Islet of Langerhans (tissue), 1 donor: Measurements from ENCODE around the gene ZFYVE26.
"Not testable (repeated sequence)": the region's sequence is repeated elsewhere in the genome, so short reads cannot be mapped to it uniquely, and the experiment has no call there.

ENCODE experiments used
- FAIRE-seq: peaks from one replicate; lab custom pipeline; 2011; peaks lifted over from hg19 to GRCh38; lab: Jason Lieb, UNC

Gene ZFYVE26

GRCh38 chr14:67749341-67750084 lies 66.9 kb downstream of the ZFYVE26 start:
- no peak for FAIRE-seq

- FAIRE-seq: no peak
These were observed 68.1 kb downstream of the ZFYVE26 start for GRCh38 chr14:67748312-67748711.

GRCh38 chr14:67746927-67747326 lies 69.5 kb downstream of the ZFYVE26 start:
- no peak for FAIRE-seq

- FAIRE-seq: no peak
These were observed 72.3 kb downstream of the ZFYVE26 start for GRCh38 chr14:67744046-67744445.

- FAIRE-seq: peak; percentile 81
These were observed 77.5 kb downstream of the ZFYVE26 start for GRCh38 chr14:67738740-67739504.

- no peak for FAIRE-seq
These were observed 79.6 kb downstream of the ZFYVE26 start for GRCh38 chr14:67736771-67737170.

- FAIRE-seq: no peak
These were observed 80.8 kb downstream of the ZFYVE26 start for GRCh38 chr14:67735336-67736147.

- FAIRE-seq: no peak
These were observed 81.7 kb downstream of the ZFYVE26 start for GRCh38 chr14:67734675-67735074.

- no peak for FAIRE-seq
These were observed 82.8 kb downstream of the ZFYVE26 start for GRCh38 chr14:67733616-67734015.

- no peak for FAIRE-seq
These were observed 87.1 kb downstream of the ZFYVE26 start for GRCh38 chr14:67729072-67729885.

GRCh38 chr14:67728258-67728657 lies 88.1 kb downstream of the ZFYVE26 start:
- no peak for FAIRE-seq

GRCh38 chr14:67727361-67727760 lies 89.0 kb downstream of the ZFYVE26 start:
- FAIRE-seq: no peak

GRCh38 chr14:67725171-67725570 lies 91.2 kb downstream of the ZFYVE26 start:
- FAIRE-seq: no peak

- FAIRE-seq: no peak
These were observed 94.1 kb downstream of the ZFYVE26 start for GRCh38 chr14:67722293-67722692.

- FAIRE-seq: no peak
These were observed 94.5 kb downstream of the ZFYVE26 start for GRCh38 chr14:67721875-67722274.

GRCh38 chr14:67719866-67720265 lies 96.5 kb downstream of the ZFYVE26 start:
- FAIRE-seq: no peak

GRCh38 chr14:67719385-67719784 lies 97.0 kb downstream of the ZFYVE26 start:
- not testable (repeated sequence) for FAIRE-seq

- no peak for FAIRE-seq
These were observed 98.1 kb downstream of the ZFYVE26 start for GRCh38 chr14:67718265-67718664.

GRCh38 chr14:67717048-67717447 lies 99.3 kb downstream of the ZFYVE26 start:
- no peak for FAIRE-seq

GRCh38 chr14:67710209-67710608 lies 106.2 kb downstream of the ZFYVE26 start:
- FAIRE-seq: no peak

GRCh38 chr14:67709796-67710195 lies 106.6 kb downstream of the ZFYVE26 start:
- FAIRE-seq: not testable (repeated sequence)

GRCh38 chr14:67709346-67709745 lies 107.0 kb downstream of the ZFYVE26 start:
- FAIRE-seq: peak; percentile 24
